GM19328 (cell line): ENCODE results near the gene BRD3.

Experiments
- ATAC-seq: cut with Tn5 transposase; IDR thresholded peaks from one replicate; pipeline ENCODE4 v1.9.1; 2021; ENCODE audit warnings: mild to moderate bottlenecking, moderate library complexity; ENCODE audit not compliant: unreplicated experiment

BRD3 gene

DNA sequence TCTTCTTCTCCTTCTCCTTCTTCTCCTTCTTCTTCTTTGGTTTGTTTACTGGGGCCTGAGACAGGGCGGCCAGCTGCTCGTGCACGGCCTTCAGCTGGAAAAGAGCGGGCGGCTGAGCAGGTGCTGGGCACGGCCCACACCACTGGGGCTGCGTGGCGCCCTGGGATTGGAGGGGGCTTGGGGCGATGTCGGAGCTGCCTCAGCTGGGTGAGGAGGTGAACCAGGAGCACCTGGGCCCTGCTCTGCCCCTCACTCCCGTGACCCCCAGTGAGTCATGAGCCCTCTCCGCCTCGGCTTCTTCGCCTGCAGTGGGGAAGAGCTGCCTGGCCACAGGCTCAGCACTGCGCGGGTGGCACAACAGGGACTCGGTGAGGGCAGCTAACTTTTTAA lies 27.7 kb downstream of the BRD3 start:
- no peak for ATAC-seq

DNA sequence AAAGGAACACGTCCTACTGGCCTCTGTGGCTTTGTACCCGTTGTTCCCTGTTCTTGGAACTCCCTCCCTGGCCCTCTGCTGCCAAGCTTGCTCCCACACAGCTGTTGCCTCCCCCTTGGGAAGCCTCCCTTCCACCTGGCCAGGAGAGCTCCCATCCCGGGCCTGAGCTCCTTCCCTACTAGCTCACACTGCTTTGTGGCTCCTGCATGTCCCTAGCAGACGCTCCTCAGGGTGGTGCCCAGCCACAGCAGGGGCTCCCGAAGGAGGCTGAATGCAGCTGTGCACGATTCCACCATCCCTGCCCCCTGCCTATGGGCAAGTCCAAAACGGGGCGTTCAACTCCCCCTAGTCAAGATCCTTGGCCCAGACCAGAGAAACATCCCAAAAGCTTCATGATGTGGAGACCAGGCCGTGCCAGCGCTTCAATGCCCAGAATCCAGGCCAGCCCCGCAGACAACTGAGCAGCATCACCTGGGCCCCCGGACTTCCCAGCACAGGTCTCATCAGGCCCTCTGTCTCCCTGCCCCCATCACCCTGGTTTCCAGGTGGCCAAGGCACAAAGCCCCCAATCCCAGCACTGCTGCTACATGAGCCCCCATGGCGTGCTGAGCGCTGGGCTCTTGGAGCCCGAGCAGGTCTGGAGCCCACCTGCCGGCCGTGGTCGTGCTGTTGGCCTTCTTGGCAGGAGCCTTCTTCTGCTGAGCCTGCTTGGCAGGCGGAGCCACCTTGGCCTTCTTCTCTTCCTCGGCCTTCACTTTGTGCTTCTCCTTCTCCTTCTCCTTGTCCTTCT lies 28.2 kb downstream of the BRD3 start:
- no peak for ATAC-seq

DNA sequence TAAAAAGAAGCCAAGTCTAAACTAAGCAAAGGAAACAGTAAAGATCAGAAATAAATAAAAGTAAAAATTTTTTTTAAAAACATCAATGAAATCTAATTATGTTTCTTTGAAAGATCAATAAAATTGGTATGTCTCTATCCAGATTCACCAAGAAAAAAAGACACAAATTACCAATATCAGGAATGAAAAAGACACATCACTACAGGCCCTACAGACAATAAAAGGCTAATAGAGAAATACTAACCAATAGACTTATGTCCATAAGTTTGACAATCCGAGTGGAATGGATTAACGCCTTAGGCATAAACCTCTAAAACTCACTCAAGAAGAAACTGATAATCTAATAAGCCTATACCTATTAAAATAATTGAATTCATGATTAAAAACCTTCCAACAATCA lies 30.2 kb downstream of the BRD3 start:
- ATAC-seq, result no peak

DNA sequence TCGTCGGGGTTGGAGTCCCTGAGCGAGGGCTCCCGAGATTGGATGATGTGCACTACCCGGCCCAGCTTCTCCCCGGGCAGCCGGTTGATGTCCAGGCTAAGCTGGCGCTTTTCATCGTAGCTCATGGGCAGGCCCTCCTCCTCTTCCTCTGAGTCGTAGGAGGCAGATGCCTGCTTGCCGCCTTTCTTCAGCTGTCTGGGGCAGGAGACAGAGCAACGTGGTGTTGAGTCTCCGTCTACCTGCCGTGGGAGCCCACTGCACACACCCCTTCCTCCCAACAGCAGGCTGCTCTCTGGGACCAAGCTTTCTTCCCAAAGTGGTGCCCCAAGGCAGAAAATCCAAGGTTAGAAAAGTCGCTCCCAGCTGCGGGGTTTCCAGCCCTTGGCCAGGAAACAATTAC lies 31.7 kb downstream of the BRD3 start:
- no peak for ATAC-seq

DNA sequence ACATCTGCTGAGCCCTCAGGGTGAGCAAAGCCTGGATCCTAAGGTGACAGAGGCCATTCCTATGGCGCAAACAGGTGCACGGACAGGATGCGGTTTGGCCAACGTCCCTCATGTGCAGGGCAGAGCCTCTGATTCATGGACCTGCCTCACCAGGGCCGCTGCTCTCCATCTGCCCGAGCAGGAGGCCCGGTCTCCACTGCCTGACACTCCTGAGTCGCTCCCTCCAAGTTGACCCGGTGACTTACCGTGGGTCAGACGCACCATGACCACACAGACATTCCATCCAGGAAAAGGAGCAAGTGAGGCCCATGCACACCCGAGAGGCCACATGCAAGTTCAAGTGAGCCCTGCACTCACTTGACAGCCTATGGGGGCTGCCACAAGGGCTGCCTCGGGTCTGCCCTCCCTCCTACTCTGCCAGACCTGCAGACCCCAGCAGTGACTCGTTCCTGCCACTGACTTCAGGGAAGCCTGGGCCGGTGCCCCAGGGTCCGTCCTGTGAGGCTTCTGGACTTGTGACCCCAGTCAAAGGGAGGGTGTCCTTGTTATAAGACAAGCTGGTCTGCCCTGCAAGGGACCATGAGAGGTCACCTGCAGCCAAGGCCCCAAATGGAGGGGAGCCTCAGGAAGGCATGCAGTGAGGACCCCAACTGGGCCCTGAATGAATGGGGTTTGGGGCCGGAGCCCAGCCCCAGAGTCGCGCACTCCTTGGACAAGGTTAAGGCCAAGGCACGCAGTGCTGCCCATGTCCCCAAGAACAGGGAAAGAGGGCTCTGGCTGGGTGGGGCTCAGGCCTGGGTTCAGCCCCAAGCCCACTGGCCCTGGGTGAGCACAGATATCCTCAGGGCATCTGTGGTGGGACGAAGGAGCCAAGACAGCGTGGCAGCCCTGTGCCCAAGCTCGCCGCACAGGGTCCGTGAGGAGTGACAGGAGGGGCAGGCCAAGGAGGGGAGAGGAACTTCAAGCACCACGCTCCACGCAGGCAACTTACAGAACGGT lies 32.5 kb downstream of the BRD3 start:
- ATAC-seq, result no peak

DNA sequence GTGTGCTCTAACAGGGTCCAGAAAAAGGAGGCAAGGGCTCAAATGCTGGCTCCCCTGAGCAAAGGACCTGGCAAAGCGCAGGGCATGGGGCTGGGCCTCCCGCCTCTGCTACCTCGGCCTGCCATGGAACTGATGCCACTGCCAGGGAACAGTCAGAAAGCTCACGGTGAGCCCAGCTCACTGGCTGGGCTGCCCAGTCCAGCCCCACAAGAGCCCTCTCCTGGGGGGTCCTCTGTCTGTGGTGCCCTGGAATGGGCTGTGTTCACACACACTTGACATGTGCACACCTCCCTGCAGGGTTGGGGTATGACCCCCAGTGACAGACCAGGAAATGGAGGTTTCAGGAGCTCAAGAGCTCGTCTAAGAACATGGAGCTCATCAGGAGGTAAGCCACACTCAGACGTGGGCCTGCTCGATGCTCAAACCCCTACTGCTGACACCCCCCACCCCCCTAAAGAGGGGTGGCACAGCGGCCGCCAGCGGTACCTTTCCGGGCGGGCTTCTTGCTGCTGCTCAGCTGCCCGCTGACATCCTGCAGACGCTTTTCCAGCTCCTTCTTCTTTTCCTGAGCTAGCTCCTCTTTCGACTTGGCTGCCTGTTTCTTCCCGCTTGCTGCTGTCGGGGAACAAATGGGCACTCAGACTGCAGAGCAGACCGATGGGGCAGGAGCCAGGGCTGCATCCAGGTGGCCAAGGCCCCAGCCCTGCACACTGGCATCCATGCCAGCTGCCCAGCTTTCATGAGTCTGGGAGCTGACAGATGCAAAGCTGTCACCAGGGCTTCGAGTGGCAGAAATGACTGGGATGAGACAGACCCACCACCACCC lies 33.4 kb downstream of the BRD3 start:
- ATAC-seq, result no peak

DNA sequence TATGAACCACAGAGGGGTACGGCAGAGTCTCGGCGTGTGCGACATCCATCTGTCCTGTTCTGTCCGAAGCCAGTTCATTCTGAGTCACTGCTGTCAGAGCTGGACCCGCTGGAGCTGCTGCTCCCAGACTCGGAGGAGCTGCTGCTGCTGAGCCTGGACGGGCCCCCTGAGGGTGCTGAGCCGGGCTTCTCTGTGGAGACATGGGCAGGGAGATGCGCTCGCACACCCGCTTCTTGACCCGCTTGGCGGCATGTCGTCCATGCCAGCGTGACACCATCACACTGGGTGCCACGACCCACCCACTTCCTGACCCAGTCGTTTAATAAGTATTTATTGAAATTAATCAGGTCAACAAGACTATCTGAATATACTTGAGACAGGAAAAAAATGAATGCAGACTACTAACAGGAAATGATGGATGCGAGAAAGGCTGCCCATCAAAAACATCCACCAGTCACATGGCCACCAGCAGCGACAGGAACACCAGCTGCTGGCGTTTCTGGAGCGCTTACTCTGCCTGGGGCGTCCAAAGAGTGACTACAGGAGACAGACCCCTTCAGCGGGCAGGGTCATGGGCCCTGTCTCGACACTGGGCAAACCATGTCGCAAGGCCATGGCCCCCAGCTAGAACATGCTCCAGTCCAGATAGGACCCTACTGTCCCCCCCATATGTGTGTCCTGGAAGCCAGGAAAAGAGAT lies 34.2 kb downstream of the BRD3 start:
- no peak for ATAC-seq

DNA sequence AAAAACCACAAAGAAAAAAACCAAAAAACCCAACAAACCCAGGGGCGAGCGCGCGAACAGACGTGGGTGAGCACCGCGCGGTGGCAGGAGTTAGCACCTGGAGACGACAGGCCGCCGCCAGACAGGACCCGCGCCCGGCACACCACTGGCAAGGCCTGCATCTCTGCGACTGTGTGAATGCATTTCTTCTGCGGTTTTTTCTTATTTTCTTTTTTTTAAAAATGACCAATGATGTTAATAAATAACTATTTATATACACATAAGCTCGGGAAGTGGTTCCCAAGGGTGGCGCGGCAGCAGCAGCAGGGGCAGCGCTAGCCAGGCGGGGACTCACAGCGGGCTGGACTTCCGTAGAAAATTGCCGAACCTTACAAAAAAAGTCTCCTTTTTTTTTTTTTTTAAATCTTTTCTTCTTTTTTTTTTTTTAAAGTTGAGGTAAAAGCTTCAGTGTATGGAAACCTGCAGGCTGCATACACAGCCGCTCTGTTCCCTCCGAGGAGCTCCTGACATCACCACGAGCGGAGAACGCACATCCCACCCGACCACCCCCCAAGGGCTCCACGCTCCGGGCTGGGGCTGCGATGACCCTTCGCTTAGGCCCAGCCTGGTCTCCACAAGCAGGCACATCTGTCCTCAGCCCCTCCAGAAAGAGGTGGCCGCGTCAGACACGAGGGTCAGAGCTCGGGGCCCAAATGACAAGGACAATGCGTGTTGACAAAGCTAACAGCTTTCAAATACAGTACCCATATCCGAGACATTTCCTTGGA lies 35.2 kb downstream of the BRD3 start:
- ATAC-seq, result no peak

DNA sequence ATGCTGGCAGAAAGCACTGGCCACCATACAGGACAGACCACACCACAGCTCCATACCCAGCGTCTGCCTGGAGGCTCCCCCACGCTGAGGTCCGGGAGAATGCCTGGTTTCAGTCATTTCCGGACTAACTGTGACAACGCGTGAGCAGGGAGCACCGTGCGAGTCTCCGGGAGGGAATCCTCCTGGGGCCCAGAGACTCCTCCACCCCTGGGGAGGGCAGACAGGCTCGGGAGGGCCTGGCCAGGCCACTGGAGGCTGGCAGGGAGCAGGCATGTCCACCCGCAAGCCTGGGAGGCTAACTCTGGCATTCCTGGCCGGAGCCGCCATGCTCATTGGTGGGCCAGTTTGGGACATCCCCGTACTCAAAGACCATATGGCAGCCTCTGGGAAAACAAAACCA lies 36.0 kb downstream of the BRD3 start:
- no peak for ATAC-seq

DNA sequence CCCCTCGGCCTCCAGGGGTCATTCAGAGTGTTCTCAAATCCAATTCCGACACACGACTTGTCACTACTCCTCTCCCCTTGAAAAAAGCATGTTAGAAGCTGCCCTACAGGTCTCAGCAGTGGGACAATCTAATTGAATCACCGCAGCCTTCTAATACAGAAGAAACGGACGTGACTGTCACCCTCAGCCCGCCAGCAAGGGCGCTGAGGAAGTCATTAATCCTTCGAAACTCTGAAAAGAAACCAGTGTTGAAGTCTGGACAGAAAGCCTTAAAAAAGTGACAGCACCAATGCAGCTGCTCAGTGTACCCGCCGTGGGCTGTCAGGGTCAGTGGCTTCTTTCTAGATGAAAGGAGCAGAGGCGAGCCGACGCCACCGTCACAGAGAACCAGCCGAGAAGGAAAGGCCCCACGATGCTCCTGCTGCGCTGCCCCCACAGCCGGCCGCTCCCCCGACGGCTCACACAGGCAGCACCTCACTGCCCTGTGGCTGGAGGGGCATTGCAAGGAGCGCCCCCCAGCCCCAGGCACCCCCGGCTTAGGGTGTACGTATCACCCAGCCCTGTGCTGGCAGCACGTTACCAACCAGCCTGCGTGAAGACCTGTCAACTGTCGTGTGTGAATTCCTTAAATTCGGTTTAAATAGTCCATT lies 36.9 kb downstream of the BRD3 start:
- ATAC-seq, result no peak

DNA sequence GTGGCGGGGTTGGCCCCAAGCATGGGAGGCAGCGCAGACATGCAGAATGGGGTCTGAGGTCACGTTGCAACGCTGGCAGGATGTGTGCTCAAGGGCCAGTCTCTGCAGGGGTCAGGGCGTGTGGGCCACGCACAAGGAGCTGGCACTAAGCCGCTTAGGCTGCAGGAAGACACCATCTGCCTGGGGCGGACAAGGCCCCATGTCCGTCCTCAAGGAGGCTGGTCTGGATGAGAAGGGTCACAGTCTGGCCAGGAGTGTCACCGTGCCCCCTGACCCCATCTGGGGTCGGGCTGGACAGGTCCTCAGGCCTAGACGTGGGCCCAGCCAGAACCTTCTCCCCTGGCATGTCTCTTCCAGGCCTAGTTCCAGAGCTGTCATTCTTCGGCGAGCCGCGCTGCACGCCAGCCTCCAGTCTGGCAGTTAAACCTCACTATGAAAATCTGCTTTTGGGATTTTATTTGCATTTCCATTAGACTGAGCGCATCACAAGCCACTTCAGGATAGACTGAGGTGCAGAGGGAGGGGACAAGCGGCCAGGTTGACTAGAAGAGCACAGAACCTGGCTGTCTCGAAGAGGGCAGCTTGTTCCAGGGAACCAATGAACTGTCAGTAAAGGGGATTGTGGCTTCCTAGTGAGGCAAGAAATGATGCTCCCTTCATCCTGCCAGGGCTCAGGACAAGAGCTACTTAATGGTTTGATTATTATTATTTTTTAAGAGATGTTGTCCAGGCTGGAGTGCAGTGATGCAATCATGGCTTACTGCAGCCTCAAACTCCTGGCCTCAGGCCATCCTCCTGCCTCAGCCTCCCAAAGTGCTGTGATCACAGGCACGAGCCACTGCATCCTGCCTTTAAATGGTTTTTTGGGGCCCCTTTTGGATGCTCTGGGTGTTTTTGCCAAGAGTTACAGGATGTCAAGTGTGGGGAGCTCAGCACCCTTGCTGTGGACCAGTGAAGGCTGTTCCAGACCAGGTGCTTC lies 38.3 kb downstream of the BRD3 start:
- ATAC-seq, result no peak

DNA sequence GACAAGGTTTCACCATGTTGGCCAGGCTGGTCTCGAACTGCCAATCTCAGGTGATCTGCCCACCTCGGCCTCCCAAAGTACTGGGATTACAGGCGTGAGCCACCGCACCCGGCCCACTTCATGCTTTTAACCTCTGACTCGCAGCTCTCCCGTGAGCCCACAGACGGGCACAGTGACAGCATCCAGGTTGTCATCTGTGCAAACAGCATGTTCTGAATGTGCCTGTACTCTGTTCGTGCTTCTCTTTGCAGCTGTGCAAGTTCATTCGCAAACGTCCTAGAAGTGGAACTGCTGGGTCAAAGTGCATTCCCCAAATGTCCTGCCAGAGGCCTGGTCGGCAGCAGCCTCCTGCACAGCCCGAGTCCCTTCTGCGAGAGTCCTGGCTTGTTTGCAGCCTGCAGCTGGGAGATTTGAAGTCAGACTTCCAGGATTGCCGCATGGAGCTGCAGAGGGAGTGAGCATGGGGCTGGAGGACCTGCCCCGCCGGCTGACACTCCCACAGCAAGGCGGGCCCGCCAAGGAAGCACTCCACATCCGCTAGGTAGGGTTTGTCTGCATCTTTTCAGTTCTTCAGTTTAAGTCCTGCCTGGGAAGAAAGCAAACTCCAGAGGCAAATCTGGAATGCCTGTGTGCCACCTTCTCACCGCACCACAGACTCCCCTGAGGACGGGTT lies 39.1 kb downstream of the BRD3 start:
- ATAC-seq, result no peak

DNA sequence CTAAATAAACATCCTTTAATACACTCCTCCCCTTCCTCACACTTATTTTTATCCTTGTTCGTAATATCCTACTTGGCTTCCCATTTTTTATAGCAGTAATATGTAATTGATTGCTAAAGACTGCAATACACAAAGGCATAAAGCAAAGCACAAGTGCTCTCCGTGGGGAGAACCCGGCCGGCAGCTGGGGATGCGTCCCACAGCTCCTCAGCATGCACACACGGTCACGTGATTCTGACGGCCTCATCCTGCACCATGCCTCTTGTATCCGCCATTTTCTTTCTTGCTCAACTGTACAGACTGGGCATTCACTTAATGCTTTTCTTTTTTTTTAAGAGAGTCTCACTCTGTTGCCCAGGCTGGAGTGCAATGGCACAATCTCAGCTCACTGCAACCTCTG lies 39.8 kb downstream of the BRD3 start:
- no peak for ATAC-seq

DNA sequence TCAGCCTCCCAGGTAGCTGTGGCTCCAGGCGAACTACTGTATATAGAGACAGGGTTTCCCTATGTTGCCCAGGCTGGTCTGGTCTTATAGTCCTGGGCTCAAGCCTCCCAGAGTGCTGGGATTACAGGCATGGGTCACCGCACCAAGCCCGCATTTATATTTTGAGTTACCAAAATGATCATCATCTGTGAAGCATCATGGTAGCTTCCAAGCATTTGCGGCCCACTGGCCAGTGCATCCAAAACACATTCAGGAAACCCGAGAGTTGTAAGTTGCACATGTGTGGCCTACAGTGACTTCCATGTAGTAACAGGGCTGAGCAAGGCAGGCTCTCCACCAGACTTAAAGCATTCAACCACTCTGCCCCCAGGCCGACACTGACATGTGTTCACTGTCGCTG lies 40.3 kb downstream of the BRD3 start:
- no peak for ATAC-seq

DNA sequence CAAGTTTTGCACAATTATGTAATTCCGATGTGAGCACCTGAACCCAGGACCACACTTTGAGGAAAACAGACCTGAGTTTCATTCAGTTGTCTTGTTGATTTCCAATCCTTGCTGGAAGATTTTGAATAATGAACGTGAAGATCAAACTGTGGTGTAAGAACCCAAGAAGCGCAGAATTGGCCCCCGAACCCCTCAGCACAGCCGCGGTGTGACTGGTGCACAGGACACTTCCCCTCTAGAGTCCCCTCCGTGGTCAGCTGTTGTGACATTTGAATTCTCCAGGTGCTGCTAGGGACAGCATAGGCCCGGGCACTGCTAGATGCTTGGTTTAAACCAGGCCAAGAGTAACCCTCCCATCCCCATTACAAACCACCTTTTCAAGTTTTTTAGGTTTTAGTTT lies 40.8 kb downstream of the BRD3 start:
- ATAC-seq, result no peak

DNA sequence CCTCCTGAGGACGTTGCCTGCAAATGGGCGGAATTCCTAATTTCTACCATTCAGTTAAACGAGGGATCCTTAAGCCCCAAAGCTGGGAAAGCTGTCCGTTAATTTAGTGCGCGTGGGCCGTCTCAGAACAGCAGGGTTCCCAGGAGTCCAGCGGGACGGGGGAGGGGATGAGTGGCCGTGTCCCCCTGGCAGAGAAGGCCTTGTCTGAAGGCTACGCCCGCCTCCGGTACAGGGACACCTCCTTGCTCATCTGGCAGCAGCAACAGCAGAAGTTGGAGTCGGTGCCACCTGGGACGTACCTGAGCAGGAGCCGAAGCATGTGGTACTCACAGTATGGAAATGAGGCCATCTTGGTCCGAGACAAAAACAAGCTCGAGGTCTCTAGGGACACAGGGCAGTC lies 41.2 kb downstream of the BRD3 start:
- ATAC-seq, result no peak
